Prostate gland (tissue), 2 donors: Measurements from ENCODE around the gene PPP2R2D. TPM values are rescaled to one million over a fixed set of nuclear protein-coding genes. Genes with fewer than 3 reads are reported as not detected.

Experiments used
- DNase-seq: peaks from one replicate; pipeline ENCODE4 v3.0.0-alpha.2; 2019; ENCODE audit warnings: low spot score
- H3K27ac ChIP-seq, 2 donors: fragments of 200-600 bp; sonication (generic); 2 replicates each; pipeline ENCODE4 v1.5.1; 2017 to 2019
- H3K27me3 ChIP-seq: fragments of 200-600 bp; sonication (generic); replicated peaks from 2 replicates; pipeline ENCODE4 v1.5.1; 2019; ENCODE audit not compliant: insufficient read depth
- H3K36me3 ChIP-seq, 2 donors: fragments of 200-600 bp; sonication (generic); 1 replicate in 1 of 2; 2 replicates in 1 of 2; pipeline versions ENCODE4 v1.5.1 to v1.8.1; 2017 to 2019
- H3K4me1 ChIP-seq: fragments of 200-600 bp; sonication (generic); replicated peaks from 2 replicates; pipeline ENCODE4 v1.5.1; 2019
- H3K4me3 ChIP-seq, 2 donors: fragments of 200-600 bp; sonication (generic); 2 replicates each; pipeline ENCODE4 v1.5.1; 2017 to 2019
- H3K9me3 ChIP-seq: fragments of 200-600 bp; sonication (generic); 2 replicates; pipeline ENCODE4 v1.5.1; 2017
- POLR2A ChIP-seq: fragments of 450-650 bp; IDR thresholded peaks from one replicate; pipeline ENCODE4 v1.6.1; 2016; ENCODE audit warnings: antibody characterized with exemption, mild to moderate bottlenecking
- POLR2AphosphoS5 ChIP-seq: sonication (generic); formaldehyde crosslinking; IDR thresholded peaks from one replicate; pipeline ENCODE4 v1.6.1; 2017; ENCODE audit warnings: antibody characterized with exemption
- WGBS: methylation state at CpG from one replicate; pipeline ENCODE4 v1.1.5; 2018; 5-methylcytosine and 5-hydroxymethylcytosine counted together
- intact Hi-C: fragments of 100-400 bp; cut with DNase I; formaldehyde crosslinking; loops from one replicate; pipeline ENCODE4 v1.14.2; 2022
- total RNA-seq, 2 donors: library from RNA; depleted of rRNA; stranded (reverse); fragments of >200 nt; gene quantifications; one replicate each; pipeline ENCODE4 v1.1.0, GENCODE V29; 2016
- TF ChIP-seq, protein P1 (sequence below), 4 experiments: fragments of 200-600 bp in 2 of 4; fragments of 450-650 bp in 2 of 4; sonication (generic) in 2 of 4; IDR thresholded peaks; 1 replicate in 3 of 4; 2 replicates in 1 of 4; pipeline ENCODE4 v1.5.1; 2016 to 2019; ENCODE audit warnings: antibody characterized with exemption in 4 of 4, mild to moderate bottlenecking in 2 of 4, moderate library complexity in 2 of 4

PPP2R2D gene
- total RNA-seq, 2 donors from 2014 or later, result 37.0 to 55.2 TPM

DNA sequence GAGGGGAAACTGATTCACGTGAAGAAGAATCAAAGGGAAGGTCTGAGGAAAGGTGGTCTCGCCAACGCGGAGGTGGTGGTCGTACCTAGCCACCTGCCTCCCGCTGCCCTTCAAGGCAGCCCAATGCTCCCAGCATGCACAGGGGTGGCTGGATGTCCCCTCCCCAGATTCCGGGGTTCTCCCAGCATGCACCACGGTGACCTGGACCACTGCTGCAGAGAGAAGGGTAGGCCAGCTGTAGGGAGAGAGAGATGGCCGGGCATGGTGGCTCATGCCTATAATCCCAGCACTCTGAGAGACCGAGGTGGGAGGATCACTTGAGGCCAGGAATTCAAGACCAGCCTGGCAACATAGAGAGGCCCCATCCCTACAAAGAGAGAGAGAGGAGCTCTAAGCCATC is 32.4 kb upstream of the PPP2R2D start:
- no peak overlapping the region for H3K27ac ChIP-seq
- DNase-seq, result no peak
- no peak overlapping the region for H3K4me3 ChIP-seq
- TF ChIP-seq POLR2AphosphoS5, result no peak
- TF ChIP-seq POLR2A, result no peak
- TF ChIP-seq, protein P1, sequence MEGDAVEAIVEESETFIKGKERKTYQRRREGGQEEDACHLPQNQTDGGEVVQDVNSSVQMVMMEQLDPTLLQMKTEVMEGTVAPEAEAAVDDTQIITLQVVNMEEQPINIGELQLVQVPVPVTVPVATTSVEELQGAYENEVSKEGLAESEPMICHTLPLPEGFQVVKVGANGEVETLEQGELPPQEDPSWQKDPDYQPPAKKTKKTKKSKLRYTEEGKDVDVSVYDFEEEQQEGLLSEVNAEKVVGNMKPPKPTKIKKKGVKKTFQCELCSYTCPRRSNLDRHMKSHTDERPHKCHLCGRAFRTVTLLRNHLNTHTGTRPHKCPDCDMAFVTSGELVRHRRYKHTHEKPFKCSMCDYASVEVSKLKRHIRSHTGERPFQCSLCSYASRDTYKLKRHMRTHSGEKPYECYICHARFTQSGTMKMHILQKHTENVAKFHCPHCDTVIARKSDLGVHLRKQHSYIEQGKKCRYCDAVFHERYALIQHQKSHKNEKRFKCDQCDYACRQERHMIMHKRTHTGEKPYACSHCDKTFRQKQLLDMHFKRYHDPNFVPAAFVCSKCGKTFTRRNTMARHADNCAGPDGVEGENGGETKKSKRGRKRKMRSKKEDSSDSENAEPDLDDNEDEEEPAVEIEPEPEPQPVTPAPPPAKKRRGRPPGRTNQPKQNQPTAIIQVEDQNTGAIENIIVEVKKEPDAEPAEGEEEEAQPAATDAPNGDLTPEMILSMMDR (IDR thresholded peaks at IDR 0.05), result no peak
- H3K9me3 ChIP-seq, result no peaks in the 10 kb centered on the region
- no peaks in the 10 kb centered on the region for H3K36me3 ChIP-seq
- no peaks in the 10 kb centered on the region for H3K4me1 ChIP-seq
- WGBS, result 91% methylated on average over 10 of the region's 10 CpGs
- intact Hi-C loops, result no loop called here
- H3K27me3 ChIP-seq, result no peaks in the 10 kb centered on the region

DNA sequence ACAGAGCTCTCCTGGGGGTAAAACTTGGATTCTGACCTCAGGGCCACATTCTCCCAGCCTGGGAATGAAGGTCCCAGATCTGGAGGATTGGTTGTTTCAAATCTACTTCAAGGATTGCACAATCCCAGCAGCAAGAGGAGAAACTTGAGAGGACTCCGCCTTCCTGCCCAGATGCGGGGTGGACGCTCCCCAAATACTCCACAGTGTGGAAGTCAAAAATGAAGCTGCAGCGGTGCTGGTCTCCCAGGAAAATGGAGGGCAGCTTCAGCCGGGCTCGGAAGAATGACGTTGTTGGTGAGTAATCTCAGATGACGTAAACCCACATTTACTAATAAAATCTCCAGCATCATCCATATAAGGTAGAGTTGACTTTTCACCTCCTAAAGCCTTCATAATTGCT is 31.5 kb upstream of the PPP2R2D start:
- Histone ChIP-seq H3K27ac (no peak overlapping the region), H3K4me3 (no peak overlapping the region), H3K4me1 (no peaks in the 10 kb centered on the region), H3K36me3 (no peaks in the 10 kb centered on the region), H3K9me3 (no peaks in the 10 kb centered on the region), H3K27me3 (no peaks in the 10 kb centered on the region)
- no peak for DNase-seq
- TF ChIP-seq POLR2AphosphoS5 (no peak), POLR2A (no peak)
- TF ChIP-seq, protein P1 (IDR thresholded peaks at IDR 0.05), result no peak
- WGBS, result 92% methylated on average over 8 of the region's 8 CpGs
- intact Hi-C loops, result no loop called here

DNA sequence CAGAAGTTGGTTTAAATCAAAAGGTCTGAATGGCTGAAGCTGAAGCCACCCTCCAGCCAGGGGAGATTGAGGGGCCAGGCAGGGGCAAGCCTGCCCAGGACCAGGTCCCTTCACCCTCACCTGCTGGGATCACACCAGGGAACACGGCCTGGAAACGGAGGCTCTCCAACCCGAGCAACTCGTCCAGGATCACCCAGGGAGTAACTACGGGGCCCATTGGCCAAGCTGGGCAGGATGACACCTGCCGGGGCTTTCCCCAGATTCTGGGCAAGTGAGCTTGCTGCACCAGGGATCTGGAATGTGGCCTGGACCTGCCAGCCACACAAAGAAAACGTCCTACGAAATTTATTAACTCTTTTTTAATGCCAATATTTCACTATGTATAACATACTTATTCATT is 30.4 kb upstream of the PPP2R2D start:
- Histone ChIP-seq H3K36me3 (no peaks in the 10 kb centered on the region), H3K27ac (no peak overlapping the region), H3K27me3 (no peaks in the 10 kb centered on the region), H3K4me1 (no peaks in the 10 kb centered on the region), H3K4me3 (no peak overlapping the region), H3K9me3 (no peaks in the 10 kb centered on the region)
- intact Hi-C loops, result loop anchor here (5.0 kb wide), 1 partner anchor 1678 kb away; no protein-coding TSS in a partner anchor
- no peak for TF ChIP-seq POLR2AphosphoS5
- no peak for TF ChIP-seq POLR2A
- TF ChIP-seq, protein P1 (IDR thresholded peaks at IDR 0.05), result no peak
- 36% methylated on average over 8 of the region's 8 CpGs for WGBS
- no peak for DNase-seq

DNA sequence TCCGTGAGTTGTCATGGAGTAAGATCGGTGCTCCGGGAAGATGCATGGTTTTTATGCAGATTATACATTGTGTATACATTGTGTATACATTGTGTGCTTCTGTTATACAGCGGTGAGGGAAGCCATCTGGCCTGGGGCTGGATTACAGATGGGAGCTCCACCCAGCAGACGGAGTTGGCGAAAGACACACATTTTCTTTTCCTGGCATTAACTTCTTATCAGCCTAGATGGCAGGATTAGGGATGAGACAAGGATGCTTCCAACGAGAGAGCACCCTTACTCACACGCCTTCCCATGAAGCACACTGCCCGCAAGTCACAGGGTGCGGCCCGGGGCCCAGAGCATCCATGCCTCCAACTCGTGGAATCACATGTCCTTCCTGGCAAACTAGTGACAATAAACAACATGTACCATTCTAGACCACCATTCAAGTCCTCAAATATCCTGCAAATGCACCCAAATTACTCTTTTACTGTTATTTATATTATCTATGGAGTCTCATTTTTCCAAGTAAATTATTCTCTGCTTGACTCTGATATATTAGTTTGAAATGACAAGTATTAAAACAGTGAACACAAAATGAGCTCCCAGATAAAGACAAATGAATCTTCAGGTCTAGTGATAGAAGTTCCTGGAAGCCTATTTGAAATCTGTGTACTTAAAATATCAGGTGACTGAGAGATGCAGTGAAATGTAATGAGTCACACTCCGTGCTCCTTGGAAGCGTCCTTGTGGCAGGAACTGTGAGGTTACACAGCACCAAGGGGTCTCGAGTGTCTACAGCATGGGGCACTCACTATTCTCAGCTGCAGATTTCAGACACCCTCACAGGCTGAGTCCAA is 29.8 kb upstream of the PPP2R2D start:
- Histone ChIP-seq H3K27ac (no peak overlapping the region), H3K9me3 (no peaks in the 10 kb centered on the region), H3K27me3 (no peaks in the 10 kb centered on the region), H3K36me3 (no peaks in the 10 kb centered on the region), H3K4me3 (no peak overlapping the region), H3K4me1 (no peaks in the 10 kb centered on the region)
- TF ChIP-seq, protein P1 (IDR thresholded peaks at IDR 0.05), result no peak
- TF ChIP-seq POLR2AphosphoS5, result no peak
- 44% methylated on average over 15 of the region's 15 CpGs for whole genome bisulfite sequencing
- DNase-seq, result no peak
- intact Hi-C loops, result loop anchor here (5.0 kb wide), 1 partner anchor 1679 kb away; no protein-coding TSS in a partner anchor

DNA sequence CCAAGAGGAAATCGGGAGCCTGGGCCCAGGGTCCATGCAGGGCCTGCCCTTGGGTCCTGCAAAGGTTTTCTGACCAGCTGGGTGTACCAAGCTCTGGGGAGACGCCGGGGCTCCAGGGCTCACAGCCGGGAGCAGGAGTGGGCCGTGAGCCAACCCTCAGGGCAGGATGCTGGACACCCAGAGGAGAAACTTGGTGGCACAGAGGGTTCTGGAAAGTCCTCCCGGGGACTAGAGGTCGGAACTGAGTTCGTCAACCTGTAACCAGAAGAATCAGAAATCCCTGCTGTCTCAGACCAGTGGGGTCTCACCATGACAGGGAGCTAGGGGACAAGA is 29.2 kb upstream of the PPP2R2D start:
- H3K27me3 ChIP-seq, result no peaks in the 10 kb centered on the region
- no peaks in the 10 kb centered on the region for H3K4me1 ChIP-seq
- H3K9me3 ChIP-seq, result no peaks in the 10 kb centered on the region
- no peak overlapping the region for H3K4me3 ChIP-seq
- intact Hi-C loops, result loop anchor here (5.0 kb wide), 1 partner anchor 1679 kb away; no protein-coding TSS in a partner anchor
- WGBS, result 89% methylated on average over 8 of the region's 8 CpGs
- no peak for DNase-seq
- no peaks in the 10 kb centered on the region for H3K36me3 ChIP-seq
- TF ChIP-seq POLR2AphosphoS5 (no peak), POLR2A (no peak)
- TF ChIP-seq, protein P1 (IDR thresholded peaks at IDR 0.05), result no peak
- no peak overlapping the region for H3K27ac ChIP-seq
